Measurements from ENCODE around the gene HIF1AN.

- TF ChIP-seq CTCF (IDR thresholded peaks at IDR 0.05) (no peak), POLR2A (IDR thresholded peaks at IDR 0.05) (no peak)
Measured at GRCh38 chr10:100607439-100607838, 71.7 kb downstream of the HIF1AN start.
